HG03575 (cell line): ENCODE measurements around the gene MYO1B.
"Not testable (repeated sequence)": the region's sequence is repeated elsewhere in the genome, so short reads cannot be mapped to it uniquely, and the experiment has no call there.

Experiments
- ATAC-seq: cut with Tn5 transposase; IDR thresholded peaks from one replicate; pipeline ENCODE4 v1.9.1; 2021; ENCODE audit not compliant: unreplicated experiment, insufficient number of reproducible peaks, low FRiP score; ENCODE audit errors: extremely low read depth

Gene MYO1B

DNA sequence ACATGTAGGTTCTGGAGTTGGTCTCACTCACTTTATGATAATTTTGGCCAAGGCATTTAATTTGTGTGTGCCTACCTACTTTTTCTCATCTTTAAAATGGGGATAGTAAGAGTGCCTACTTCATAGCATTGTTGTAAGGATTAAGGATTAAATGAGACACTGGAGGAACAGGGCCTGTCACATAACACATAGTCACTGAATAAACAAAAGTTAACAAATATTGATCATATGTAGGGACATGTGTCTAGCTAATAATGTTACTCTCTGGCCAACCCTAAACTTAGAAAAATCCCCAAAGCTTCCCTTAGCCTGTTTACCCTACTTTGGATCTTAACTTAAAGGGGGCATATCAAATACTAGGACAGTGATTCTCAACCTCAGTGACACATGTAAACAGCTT, 169.9 kb downstream of the MYO1B start:
- no peak for ATAC-seq

DNA sequence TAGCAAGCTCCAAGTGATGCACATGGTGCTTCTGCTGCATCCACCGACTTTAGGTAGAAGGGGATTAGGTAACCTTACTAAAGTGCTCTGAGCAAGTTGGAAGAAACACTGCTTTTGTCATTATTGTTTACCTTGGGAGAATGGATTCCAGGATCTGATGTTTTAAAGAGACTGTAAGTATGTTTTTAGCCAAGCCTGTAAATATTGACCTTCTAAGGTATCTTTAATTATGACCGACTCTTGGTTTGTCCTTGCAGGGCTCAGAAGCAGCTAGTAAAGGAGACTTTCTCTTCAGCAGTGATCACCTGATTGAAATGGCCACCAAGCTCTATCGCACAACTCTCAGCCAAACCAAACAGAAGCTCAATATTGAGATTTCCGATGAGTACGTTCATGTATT, 170.7 kb downstream of the MYO1B start:
- no peak for ATAC-seq

DNA sequence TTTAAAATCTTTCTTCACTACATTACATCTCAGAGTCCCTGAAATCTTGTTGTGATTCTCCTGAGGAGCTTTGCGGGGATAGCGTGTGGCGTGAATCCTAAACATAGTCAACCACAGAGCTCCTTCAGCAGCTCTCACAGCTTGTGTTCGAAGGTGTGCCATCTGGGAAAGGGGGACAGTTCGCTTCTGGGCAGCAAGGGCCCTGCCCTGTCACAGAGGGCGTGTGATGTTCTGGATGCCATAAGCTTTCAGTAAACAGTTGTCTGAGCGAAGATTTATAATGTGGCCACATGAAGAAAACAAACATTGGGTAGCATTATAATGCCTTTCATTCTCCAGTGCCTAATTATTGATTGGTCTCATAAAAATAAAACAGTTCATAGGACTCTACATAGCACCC, 172.5 kb downstream of the MYO1B start:
- no peak for ATAC-seq

DNA sequence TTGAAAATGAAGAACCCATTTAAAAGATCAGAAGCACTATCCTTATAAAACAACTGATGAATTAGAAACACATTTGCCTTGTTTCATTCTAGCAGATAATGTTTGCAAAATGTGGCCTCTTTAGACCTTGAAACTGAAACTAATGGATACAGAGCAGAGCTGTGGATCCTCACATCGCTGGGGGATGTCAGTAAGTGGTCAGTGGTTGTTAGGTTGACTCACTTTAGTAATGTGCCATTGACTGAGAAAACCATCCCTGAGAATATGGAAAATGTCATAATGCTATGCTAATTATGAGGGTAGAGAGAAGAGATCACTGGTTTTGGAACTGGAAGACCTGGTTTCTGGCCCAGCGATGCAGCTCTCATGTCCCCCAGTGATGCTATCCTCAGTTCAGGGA, 176.7 kb downstream of the MYO1B start:
- ATAC-seq, result no peak

DNA sequence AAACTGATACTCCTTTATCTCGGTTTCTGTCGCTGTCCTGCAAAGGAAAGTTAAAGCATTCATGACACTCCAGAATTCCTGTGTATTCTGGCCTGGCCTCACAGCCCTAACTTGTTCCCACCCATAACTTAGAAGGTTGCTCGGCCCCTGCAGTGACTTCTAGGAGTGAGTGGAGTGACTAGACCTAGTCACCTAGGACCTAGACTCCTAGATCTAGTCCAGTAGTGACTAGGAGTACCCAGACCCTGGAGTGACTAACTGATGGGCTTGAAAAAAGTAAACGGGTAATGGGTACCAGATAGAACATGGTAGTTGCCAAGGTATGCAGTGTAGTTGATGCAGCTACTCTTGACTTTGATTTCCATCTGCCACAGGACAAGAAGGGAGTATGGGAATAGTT, 181.8 kb downstream of the MYO1B start:
- ATAC-seq, result no peak

DNA sequence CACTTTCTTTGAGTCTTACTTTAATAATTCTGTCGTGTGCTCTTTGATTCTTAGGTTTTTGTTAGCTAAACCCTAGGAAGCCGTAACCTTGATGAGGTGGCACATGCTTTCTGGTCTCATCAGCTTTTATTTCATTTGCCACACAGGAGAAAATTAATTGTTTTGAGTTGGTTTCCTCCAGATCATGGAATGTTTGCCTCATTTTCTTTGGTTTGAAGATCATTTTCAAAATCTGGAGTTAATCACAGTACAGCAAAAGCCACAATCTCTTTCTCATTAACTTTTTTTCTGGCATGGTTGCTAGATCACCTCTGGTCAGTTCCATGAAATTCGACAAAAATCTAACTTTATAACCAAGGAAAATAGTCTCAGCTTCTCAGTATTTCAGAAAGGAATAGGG, 182.9 kb downstream of the MYO1B start:
- no peak for ATAC-seq

DNA sequence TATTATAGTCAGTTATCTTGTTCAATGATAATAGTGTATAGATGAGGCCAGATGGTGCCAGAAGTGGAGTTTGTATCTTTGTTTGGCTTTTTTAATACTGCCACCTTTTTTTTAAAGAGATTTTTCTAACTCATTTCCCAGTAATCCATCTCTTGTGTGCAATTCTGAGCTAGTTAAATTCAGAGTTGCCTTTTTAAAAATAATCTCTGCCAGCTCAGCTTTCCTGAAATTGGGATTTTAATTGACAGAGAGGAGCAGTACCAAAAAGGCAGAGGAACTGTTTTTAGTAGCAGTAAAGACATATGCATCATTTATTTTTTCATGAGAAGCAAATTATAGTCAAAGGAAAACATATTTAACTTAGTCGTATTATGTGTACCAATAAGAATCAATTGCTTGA, 185.3 kb downstream of the MYO1B start:
- no peak for ATAC-seq

DNA sequence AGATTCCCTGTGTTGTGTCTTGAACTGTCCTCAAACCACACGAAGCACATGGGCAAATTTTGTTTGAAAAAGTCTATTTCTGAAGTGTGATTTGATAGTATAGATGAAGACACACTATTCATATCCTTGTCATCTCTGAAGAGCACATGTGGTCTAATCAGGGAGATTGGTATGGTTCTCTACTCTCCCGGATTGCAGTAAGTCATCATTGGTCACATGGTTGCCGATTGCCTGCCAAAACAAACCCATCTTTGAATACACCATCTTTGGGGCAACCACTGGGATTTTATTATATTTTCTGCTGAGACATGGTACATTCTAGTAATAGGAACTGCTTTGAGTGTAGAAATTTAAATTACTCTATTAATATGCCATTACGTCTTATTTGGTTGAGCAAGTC, 186.9 kb downstream of the MYO1B start:
- no peak for ATAC-seq

DNA sequence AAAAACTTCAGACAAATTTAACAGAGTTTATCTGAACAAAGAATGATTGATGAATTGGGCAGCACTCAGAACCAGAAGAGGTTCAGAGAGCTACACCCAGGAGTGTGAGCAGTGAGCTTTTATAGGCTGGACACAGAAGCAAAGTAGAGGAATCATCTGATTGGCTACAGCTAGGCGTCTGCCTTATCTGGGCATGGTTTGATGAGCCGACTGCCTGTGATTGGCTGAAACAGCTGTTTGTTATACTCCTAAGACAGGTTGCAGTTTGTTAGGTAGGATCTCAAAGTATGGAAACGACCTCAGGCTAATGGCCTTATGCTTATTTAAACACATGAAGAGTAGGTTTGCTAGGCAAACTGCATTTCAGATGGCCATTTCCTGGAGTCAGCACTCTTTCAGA, 188.9 kb downstream of the MYO1B start:
- ATAC-seq, result no peak

DNA sequence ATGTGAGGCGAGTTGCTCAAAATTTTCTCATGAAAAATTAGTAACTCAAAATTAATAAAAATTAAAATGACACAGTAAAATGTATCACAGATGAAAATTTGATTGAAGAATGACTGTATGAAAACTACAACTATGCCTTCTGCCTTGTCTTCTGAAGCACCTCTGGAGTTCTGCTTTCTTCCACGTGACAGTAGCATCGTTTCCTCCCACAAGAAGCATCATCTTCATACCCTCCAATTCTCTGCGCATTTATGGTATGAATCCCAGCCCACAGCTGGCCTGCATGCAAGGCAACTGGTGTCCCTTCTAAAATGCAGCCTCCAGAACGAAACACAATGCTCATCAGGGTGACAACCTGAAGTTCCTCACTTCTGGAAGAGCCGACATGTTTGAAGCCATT, 189.9 kb downstream of the MYO1B start:
- no peak for ATAC-seq

DNA sequence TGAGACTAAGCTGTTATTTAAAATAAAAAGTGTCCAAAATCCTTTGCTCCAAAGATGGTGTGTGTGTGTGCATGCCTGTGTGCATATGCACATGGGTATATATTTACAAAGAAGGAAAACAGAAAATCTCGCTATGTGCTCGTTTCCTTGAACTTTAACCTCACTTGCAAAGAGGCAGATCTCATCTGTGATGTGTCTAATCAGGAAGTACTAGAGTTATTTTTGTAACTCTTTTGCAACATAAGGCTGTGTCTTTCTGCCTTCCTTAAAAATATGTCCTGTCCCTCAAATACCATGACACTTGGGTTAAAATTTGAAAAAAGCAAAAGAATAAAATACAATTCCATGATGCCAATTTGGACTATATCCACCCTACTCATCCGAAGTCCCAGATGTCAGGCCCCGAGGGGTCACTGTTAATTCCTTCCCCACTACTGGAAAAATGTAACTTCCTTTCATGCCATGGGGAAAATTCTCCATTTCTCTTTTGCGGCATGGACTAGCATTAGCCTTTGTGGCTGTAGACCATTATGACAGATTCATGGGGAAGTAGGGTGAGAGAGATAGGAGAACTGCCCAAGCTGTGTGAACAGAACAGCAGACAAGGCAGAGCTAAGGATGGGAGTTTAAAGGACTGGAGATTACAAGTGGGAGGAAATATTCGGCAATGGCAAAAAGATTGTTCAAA, 191.3 kb downstream of the MYO1B start:
- no peak for ATAC-seq

DNA sequence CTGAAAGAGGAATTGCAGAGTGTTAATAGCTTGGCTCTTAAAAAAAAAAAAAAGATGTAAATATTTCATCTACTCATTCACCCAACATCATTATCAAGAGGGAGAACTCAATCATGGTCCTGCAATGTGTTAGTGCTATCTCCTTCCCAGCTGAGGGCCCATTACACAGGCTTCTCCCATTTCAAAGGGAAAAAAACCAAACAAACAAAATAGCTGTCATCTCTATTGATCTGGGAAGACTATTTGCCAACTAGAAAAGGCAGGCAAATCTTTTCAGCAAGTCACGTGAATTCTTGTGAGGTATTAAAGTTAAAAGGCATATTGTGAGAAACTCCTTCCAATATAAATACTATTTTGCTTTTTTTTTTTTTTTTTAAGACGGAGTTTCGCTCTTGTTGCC, 194.3 kb downstream of the MYO1B start:
- no peak for ATAC-seq

DNA sequence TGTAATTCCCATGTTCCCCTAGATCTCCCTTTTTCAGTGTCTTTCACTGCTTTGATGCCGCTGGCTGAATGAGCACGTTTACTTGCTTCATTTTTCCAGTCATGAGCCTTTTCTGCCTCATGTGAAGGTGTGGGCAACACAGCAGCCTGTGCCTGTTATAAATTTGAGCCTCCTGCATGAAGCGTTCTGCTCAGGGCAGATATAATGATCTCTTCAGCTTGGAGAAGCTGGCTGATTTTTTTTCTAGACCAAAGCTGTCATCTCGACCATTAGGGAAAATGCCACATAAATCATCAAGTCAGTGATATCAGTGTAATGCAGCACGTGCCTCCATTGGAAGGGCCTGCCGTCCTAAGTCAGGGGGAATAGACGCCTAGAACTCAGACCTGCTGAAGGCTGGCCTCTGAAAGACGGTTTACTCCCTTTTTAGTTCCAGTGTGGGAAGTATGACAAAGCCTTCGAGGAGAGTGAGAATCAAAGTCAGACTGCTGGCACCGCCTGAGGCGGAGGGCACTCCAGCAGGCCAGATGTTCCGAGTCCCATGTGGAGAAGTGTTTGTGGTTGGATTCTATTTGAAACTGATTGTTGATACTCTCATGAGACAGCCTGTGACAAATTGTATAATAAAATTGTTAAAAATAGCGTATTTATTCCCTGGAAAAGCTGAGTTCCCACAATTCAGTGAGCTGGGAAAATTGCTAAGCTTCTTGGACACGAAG, 196.5 kb downstream of the MYO1B start:
- no peak for ATAC-seq

DNA sequence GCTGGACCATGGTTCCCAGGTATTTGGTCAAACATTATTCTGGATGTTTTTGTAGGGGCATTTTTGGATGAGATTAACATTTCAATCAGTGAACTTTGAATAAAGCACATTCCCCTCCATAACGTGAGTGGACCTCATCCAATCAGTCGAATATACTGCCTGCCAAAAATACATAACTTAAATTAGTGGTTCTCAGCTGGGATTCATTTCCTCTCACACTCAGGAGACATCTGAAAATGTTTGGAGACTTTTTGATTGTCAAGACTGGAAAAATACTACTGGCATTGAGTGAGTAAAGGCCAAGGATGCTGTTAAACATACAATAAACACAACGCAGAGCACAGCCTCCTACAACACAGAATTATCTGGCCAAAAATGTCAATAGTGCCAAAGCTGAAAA, 198.2 kb downstream of the MYO1B start:
- no peak for ATAC-seq

DNA sequence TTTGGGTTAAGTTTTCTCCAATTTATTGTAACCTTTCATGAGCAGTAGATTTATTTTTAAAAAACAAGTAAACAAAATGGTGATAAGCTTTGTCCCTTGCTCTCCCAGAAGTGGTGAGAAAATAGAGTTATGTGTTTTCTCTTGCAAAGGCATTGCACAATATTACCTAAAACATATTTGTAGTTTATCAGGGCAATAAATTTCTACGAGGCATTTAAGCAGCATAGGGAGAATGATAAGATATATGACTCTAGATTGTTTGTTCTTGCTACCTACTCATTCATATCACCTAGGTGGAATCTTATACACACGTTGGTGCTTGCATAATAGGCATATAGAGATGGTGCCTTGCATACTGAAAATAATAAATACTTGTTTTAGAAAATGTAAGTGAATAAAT, 201.7 kb downstream of the MYO1B start:
- ATAC-seq, result no peak

DNA sequence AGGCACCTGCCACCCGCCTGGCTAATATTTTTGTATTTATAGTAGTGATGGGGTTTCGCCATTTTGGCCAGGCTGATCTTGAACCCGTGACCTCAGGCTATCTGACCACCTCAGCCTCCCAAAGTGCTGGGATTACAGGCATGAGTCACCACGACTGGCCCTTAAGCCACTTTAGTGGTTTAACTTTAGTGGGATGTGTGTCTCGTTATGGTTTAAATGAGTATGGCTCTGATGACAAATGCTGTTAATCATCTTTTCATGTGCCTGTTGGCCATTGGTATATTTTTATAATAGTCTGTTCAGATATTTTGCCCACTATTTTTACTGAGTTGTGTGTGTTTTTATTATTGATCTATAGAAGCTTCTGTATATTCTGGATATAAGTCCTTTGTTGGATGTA, 205.9 kb downstream of the MYO1B start:
- no peak for ATAC-seq

DNA sequence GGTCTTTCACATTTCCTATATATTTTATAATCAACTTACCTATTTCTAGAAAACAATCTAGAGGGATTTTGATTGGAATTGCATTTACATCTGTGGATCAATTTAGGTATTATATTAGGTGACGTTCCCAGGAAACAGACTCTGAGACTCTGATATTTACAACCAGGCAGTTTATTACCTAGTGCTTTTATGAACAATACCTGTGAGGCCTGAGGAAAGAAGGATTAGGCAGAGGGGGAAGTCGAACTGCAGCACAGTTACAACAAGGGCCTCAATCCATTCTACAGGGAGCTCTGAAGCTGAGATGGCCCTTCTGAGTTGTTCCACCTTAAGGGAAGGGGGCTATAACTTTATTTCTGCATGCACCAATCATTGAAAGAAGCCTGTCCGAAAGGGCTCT, 206.9 kb downstream of the MYO1B start:
- ATAC-seq, result no peak

DNA sequence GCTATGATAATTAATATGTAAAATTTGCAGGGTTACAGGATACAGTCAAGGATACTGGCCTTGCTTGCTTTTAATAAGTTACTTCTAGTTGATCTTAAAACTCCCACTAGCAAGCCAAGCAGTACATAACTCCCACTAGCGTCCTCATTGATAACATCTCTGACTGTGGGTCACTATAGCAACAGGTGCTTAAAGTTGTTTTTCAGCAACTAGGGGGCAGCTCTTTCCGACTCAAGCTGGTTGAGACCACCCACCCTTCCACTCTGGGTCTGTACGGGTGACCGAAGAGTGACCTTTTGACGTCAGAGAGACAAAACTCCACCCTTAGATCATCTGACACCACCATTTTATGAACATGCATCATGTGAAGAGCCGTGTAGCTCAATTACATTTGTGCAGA, 208.6 kb downstream of the MYO1B start:
- ATAC-seq, result no peak

DNA sequence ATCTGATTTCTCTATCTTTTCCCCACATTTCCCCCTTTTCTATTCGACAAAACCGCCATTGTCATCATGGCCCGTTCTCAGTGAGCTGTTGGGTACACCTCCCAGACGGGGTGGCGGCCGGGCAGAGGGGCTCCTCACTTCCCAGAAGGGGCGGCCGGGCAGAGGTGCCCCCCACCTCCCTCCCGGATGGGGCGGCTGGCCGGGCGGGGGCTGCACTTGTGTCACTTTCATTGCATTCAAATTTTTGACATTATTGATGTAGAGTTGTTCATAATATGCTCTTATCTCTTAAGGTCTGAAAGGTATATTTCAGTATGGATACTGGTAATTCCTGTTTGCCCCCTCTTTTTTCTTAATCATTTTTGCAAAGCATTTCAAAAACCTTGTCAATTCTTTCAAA, 211.3 kb downstream of the MYO1B start:
- ATAC-seq, result not testable (repeated sequence)

DNA sequence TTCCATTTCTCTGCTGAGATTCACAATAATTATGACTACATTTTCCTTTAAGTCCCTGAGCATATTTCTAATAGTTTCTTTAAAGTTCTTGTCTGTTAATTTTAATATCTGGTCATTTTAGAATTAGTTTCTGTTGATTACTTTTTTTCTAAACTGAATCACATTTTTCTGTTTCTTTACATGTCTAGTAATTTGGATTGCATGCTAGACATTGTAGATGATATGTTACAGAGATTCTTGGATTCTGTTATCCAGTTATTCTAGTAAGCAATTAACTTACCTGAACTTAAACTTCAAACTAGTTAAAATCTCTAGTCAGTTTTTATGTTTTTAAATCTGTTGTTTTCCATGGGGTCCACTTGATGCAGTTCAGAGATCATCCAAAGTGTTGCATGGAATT, 214.0 kb downstream of the MYO1B start:
- ATAC-seq, result no peak

DNA sequence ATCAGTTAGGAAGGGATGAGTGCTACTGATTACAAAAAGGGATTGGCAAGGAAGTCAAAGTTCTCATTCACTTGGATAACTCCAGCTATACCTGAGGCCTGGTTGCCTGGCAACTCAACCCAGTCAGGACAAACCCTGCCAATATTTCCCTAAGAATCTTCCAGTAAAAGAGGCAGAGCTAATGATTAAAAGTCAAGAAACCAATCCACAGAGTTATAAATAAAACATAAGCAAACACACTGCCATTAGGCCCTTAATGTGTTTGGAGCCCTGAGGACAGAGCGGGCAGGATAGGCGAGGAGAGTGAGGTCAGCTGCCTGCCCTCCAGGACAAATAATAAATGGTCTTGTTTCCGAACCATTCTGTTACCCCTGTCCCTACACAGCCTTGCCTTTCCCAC, 217.2 kb downstream of the MYO1B start:
- no peak for ATAC-seq
